ENCODE data around the gene LMO3. TPM values are rescaled to one million over a fixed set of nuclear protein-coding genes. Genes with fewer than 3 reads are reported as not detected.

The LMO3 gene
- total and polyA plus RNA-seq, 2 donors (not counting 3 experiments of a cell fraction or from before 2014, with no cell fraction given) = not detected

DNA sequence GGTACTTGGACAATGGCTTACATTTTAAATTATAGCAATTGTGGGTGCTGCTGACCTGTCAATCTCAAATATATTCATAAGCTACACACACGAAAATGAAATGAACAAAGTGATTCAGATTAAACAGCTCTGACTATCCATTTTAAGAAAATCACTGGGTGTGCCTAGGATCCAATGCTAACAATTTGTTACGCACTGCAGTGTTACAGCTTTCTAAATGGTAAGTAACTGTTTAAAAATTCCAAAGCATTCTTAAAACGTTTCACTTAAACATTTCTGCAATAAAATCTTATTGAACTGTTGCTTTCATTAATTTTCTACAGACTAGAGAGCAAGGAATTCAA, 18.9 kb downstream of the LMO3 start:
- no TSS peak for BruUV-seq (replicated peaks)
- ChIA-PET CTCF (no interaction called here), POLR2A (no interaction called here)
- H2AFZ ChIP-seq (ENCODE audit: low read depth, low read length) = no peak overlapping the region
- H3K36me3 ChIP-seq (ENCODE audit: control insufficient read depth in 2 of 2, extremely low read depth in 1 of 2, insufficient read depth in 2 of 2, low read length in 2 of 2) = no peaks in the 10 kb centered on the region
- TF ChIP-seq GATA2 (IDR thresholded peaks at IDR 0.05; ENCODE audit: insufficient read depth, insufficient read length, low read depth, low read length) (no peak), POLR2AphosphoS5 (IDR thresholded peaks at IDR 0.05; ENCODE audit: insufficient read depth, low read depth, low read length) (no peak), POLR2A (IDR thresholded peaks at IDR 0.05; ENCODE audit: low read depth, low read length) (no peak), MYC (IDR thresholded peaks at IDR 0.05; ENCODE audit: low read depth, low read length) (no peak), EZH2 (IDR thresholded peaks at IDR 0.05; ENCODE audit: borderline replicate concordance, low read depth, low read length, severe bottlenecking) (no peak), FOS (IDR thresholded peaks at IDR 0.05; ENCODE audit: borderline replicate concordance, insufficient read depth, low read length) (no peak), JUN (IDR thresholded peaks at IDR 0.05; ENCODE audit: borderline replicate concordance, insufficient read depth, insufficient read length, low read depth) (no peak)
- TF ChIP-seq, protein P1, sequence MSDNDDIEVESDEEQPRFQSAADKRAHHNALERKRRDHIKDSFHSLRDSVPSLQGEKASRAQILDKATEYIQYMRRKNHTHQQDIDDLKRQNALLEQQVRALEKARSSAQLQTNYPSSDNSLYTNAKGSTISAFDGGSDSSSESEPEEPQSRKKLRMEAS (IDR thresholded peaks at IDR 0.05; ENCODE audit: insufficient read depth, insufficient read length) = no peak
- TF ChIP-seq, protein P2, sequence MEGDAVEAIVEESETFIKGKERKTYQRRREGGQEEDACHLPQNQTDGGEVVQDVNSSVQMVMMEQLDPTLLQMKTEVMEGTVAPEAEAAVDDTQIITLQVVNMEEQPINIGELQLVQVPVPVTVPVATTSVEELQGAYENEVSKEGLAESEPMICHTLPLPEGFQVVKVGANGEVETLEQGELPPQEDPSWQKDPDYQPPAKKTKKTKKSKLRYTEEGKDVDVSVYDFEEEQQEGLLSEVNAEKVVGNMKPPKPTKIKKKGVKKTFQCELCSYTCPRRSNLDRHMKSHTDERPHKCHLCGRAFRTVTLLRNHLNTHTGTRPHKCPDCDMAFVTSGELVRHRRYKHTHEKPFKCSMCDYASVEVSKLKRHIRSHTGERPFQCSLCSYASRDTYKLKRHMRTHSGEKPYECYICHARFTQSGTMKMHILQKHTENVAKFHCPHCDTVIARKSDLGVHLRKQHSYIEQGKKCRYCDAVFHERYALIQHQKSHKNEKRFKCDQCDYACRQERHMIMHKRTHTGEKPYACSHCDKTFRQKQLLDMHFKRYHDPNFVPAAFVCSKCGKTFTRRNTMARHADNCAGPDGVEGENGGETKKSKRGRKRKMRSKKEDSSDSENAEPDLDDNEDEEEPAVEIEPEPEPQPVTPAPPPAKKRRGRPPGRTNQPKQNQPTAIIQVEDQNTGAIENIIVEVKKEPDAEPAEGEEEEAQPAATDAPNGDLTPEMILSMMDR (IDR thresholded peaks at IDR 0.05; ENCODE audit: extremely low read depth in 1 of 2, insufficient read depth in 1 of 2, low read depth in 1 of 2, low read length in 2 of 2) = no peak
- no peak overlapping the region for H3K4me2 ChIP-seq (ENCODE audit: insufficient read depth, low read length)
- H3K27me3 ChIP-seq (ENCODE audit: control insufficient read depth in 2 of 2, insufficient read depth in 2 of 2, low read length in 2 of 2) = no peaks in the 10 kb centered on the region
- no peak for FAIRE-seq
- intact Hi-C loops (cut with micrococcal nuclease) = no loop called here
- no peaks in the 10 kb centered on the region for H3K4me1 ChIP-seq (ENCODE audit: control insufficient read depth, extremely low read depth, insufficient read depth, low read length)
- no peak overlapping the region for H3K4me3 ChIP-seq (replicated peaks in 1 of 3; ENCODE audit: insufficient read depth in 1 of 3, low read depth in 1 of 3, low read length in 3 of 3)
- H3K27ac ChIP-seq (ENCODE audit: insufficient read depth, low read depth, low read length) = no peak overlapping the region
- no peaks in the 10 kb centered on the region for H3K79me2 ChIP-seq (ENCODE audit: control insufficient read depth, insufficient read depth, low read length)
- no peak overlapping the region for H3K9ac ChIP-seq (replicated peaks; ENCODE audit: extremely low read depth, insufficient read depth, low read length)
- no peaks in the 10 kb centered on the region for H3K9me3 ChIP-seq (replicated peaks; ENCODE audit: control insufficient read depth, insufficient read depth, low read length)
- no peaks in the 10 kb centered on the region for H4K20me1 ChIP-seq (replicated peaks; ENCODE audit: control insufficient read depth, extremely low read depth, insufficient read depth, low read length)
- dilution Hi-C loops (cut with MboI; ENCODE audit: extremely low pct_ligation_motif_present, low sequenced_read_pairs) = no loop called here
- H3K9me1 ChIP-seq (replicated peaks; ENCODE audit: control insufficient read depth, extremely low read depth, insufficient read depth, low read length) = no peaks in the 10 kb centered on the region
- no peak for DNase-seq (ENCODE audit: low read depth, low spot score)

Data from endothelial cell of umbilical vein (primary cell).